Panc1 (cell line): ENCODE data around the gene SETD2.

Experiments
- POLR2AphosphoS5 ChIP-seq: IDR thresholded peaks from 2 replicates; pipeline ENCODE4 v1.6.1; 2012; ENCODE audit warnings: mild to moderate bottlenecking, low read depth, low read length, moderate library complexity
- REST ChIP-seq, 2 experiments: IDR thresholded peaks; 2 replicates each; pipeline ENCODE4 v1.6.1; 2011 to 2012; ENCODE audit warnings: low read depth in 2 of 2, control low read depth in 1 of 2, low read length in 1 of 2, mild to moderate bottlenecking in 1 of 2, moderate library complexity in 1 of 2; ENCODE audit not compliant: insufficient read depth in 1 of 2
- SIN3A ChIP-seq: IDR thresholded peaks from 2 replicates; pipeline ENCODE4 v1.6.1; 2012; ENCODE audit warnings: low read depth, mild to moderate bottlenecking, low read length, moderate library complexity, borderline replicate concordance; ENCODE audit not compliant: insufficient read depth
- TF ChIP-seq, protein P1 (sequence below): fragments of 450-650 bp; IDR thresholded peaks from 2 replicates; pipeline ENCODE4 v1.5.1; 2017; ENCODE audit warnings: mild to moderate bottlenecking

GRCh38 chr3:47010910-47011309 is 153.0 kb downstream of the SETD2 start:
- TF ChIP-seq, protein P1, sequence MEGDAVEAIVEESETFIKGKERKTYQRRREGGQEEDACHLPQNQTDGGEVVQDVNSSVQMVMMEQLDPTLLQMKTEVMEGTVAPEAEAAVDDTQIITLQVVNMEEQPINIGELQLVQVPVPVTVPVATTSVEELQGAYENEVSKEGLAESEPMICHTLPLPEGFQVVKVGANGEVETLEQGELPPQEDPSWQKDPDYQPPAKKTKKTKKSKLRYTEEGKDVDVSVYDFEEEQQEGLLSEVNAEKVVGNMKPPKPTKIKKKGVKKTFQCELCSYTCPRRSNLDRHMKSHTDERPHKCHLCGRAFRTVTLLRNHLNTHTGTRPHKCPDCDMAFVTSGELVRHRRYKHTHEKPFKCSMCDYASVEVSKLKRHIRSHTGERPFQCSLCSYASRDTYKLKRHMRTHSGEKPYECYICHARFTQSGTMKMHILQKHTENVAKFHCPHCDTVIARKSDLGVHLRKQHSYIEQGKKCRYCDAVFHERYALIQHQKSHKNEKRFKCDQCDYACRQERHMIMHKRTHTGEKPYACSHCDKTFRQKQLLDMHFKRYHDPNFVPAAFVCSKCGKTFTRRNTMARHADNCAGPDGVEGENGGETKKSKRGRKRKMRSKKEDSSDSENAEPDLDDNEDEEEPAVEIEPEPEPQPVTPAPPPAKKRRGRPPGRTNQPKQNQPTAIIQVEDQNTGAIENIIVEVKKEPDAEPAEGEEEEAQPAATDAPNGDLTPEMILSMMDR = no peak
- TF ChIP-seq POLR2AphosphoS5 (no peak), SIN3A (no peak), REST (IDR thresholded peaks at IDR 0.05; ENCODE audit: insufficient read depth in 1 of 2, low read depth in 2 of 2, low read length in 1 of 2) (no peak)
